PFSK-1 (cell line): ENCODE measurements around the gene ACTRT2.

Experiments used
- FOXP2 ChIP-seq: optimal IDR thresholded peaks from 2 replicates; pipeline ENCODE3; 2011; ENCODE audit warnings: borderline replicate concordance, control low read depth, inconsistent platforms; ENCODE audit not compliant: insufficient read depth; ENCODE audit errors: extremely low read length, extremely low read depth
- POLR2AphosphoS5 ChIP-seq: IDR thresholded peaks from 2 replicates; pipeline ENCODE4 v1.6.1; 2012; ENCODE audit warnings: low read depth, mild to moderate bottlenecking, control low read depth, low read length, moderate library complexity
- REST ChIP-seq, 2 experiments: IDR thresholded peaks; 2 replicates each; pipeline versions ENCODE4 v1.6.1 to v1.8.0; 2011 to 2012; ENCODE audit warnings: low read depth in 2 of 2, low read length in 2 of 2, control low read depth in 1 of 2, inconsistent platforms in 1 of 2, mild to moderate bottlenecking in 1 of 2, moderate library complexity in 1 of 2; ENCODE audit not compliant: insufficient read depth in 1 of 2
- SIN3A ChIP-seq: IDR thresholded peaks from 2 replicates; pipeline ENCODE4 v1.6.1; 2012; ENCODE audit warnings: mild to moderate bottlenecking, low read length, moderate library complexity, borderline replicate concordance; ENCODE audit not compliant: insufficient read depth
- TAF1 ChIP-seq: IDR thresholded peaks from 2 replicates; pipeline ENCODE4 v1.6.1; 2012; ENCODE audit warnings: low read length, control low read depth, borderline replicate concordance; ENCODE audit not compliant: insufficient read depth

Gene ACTRT2

GRCh38 chr1:3066250-3066711, 45.0 kb downstream of the ACTRT2 start:
- TF ChIP-seq FOXP2 (no peak), REST (IDR thresholded peaks at IDR 0.05; ENCODE audit: insufficient read depth in 1 of 2, low read depth in 2 of 2, low read length in 2 of 2) (no peak), SIN3A (no peak), POLR2AphosphoS5 (no peak), TAF1 (no peak)

- TF ChIP-seq POLR2AphosphoS5 (no peak), FOXP2 (no peak), TAF1 (no peak), REST (IDR thresholded peaks at IDR 0.05; ENCODE audit: insufficient read depth in 1 of 2, low read depth in 2 of 2, low read length in 2 of 2) (no peak), SIN3A (no peak)
Measured at GRCh38 chr1:3066826-3067225, 45.6 kb downstream of the ACTRT2 start.

GRCh38 chr1:3067301-3067670, 46.0 kb downstream of the ACTRT2 start:
- TF ChIP-seq FOXP2 = no peak
- TF ChIP-seq TAF1 = no peak
- TF ChIP-seq SIN3A = no peak
- no peak for TF ChIP-seq REST (IDR thresholded peaks at IDR 0.05; ENCODE audit: insufficient read depth in 1 of 2, low read depth in 2 of 2, low read length in 2 of 2)
- TF ChIP-seq POLR2AphosphoS5 = no peak

- TF ChIP-seq FOXP2 (no peak), TAF1 (no peak), SIN3A (no peak)
Measured at GRCh38 chr1:3067671-3068563, 46.6 kb downstream of the ACTRT2 start.

GRCh38 chr1:3068564-3069431, 47.5 kb downstream of the ACTRT2 start, which contains the start of gene PRDM16:
Gene PRDM16 (plus strand): TSS chr1:3069203. CDS start chr1:3069260, 57 bp downstream.
- TF ChIP-seq POLR2AphosphoS5 (no peak), FOXP2 (no peak), TAF1 (no peak), SIN3A (no peak), REST (IDR thresholded peaks at IDR 0.05; ENCODE audit: insufficient read depth in 1 of 2, low read depth in 2 of 2, low read length in 2 of 2) (no peak)
